ENCODE measurements around the gene ACOX3.

The ACOX3 gene

GRCh38 chr4:8317474-8317873, 123.0 kb downstream of the ACOX3 start:
- no peak for DNase-seq (ENCODE audit: low spot score)
- in situ Hi-C loops (cut with MboI; ENCODE audit: low pct_unique_long_range_greater_than_20kb, low sequenced_read_pairs, unreplicated experiment) = no loop called here
- TF ChIP-seq CTCF (IDR thresholded peaks at IDR 0.05; ENCODE audit: extremely low read depth, insufficient read depth, missing control alignments) = no peak

GRCh38 chr4:8316911-8317351, 123.6 kb downstream of the ACOX3 start:
- TF ChIP-seq CTCF (IDR thresholded peaks at IDR 0.05; ENCODE audit: extremely low read depth, insufficient read depth, missing control alignments) = no peak
- in situ Hi-C loops (cut with MboI; ENCODE audit: low pct_unique_long_range_greater_than_20kb, low sequenced_read_pairs, unreplicated experiment) = no loop called here
- no peak for DNase-seq (ENCODE audit: low spot score)

Data from GM13977 (cell line).